HG02798 (cell line): ENCODE results near the gene GNAQ.

Experiments used
- ATAC-seq: cut with Tn5 transposase; IDR thresholded peaks from one replicate; pipeline ENCODE4 v1.9.1; 2021; ENCODE audit warnings: mild to moderate bottlenecking; ENCODE audit not compliant: unreplicated experiment, poor library complexity

The GNAQ gene

GRCh38 chr9:77915744-77916143, 115.9 kb downstream of the GNAQ start:
- no peak for ATAC-seq

- ATAC-seq = no peak
Measured at GRCh38 chr9:77912895-77913693, 118.5 kb downstream of the GNAQ start.

DNA sequence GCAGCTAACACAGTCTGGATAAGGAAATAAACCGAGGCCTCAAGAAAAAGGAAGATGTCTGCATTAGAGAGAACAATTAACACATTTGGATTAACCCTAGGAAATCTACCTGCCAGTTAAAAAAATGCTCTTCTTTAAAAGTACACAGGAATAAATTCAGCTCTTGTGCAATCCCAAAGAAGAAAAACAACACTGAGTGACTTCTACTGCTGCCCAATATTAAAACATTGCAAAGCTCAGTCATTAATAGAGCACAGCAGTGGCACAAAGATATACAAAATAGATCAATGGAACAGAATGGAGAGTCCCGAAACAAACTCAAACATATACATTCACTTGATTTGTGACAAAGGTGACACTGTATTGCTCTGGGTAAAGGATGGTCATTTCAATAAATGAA, 119.7 kb downstream of the GNAQ start:
- no peak for ATAC-seq

- no peak for ATAC-seq
Measured at GRCh38 chr9:77910194-77910621, 121.4 kb downstream of the GNAQ start.

- no peak for ATAC-seq
Measured at GRCh38 chr9:77909306-77909705, 122.3 kb downstream of the GNAQ start.

GRCh38 chr9:77908293-77908692, 123.3 kb downstream of the GNAQ start:
- ATAC-seq = no peak

DNA sequence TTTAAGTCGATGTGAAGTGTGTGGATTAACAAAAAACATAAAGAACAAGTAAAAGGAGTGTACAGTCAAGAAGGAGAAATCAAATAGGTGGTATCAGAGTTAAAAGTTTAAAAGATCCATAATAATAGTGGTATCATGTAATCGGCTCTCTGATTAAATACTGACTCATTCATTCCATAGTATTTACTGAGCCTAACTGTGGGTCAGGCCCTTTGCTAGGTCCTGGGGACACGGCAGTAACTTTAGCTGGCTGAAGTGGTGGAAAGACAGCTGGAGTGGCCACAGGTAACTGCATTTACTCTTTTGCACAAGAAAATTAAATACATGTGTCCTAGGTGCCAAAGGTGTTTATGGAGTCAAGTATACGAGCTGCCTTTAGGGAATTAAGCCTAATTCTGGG, 124.0 kb downstream of the GNAQ start:
- no peak for ATAC-seq

GRCh38 chr9:77906991-77907390, 124.6 kb downstream of the GNAQ start:
- ATAC-seq = no peak

- no peak for ATAC-seq
Measured at GRCh38 chr9:77903666-77904285, 127.8 kb downstream of the GNAQ start.

- ATAC-seq = no peak
Measured at GRCh38 chr9:77901771-77902170, 129.8 kb downstream of the GNAQ start.

- ATAC-seq = no peak
Measured at GRCh38 chr9:77901018-77901417, 130.6 kb downstream of the GNAQ start.

GRCh38 chr9:77899679-77900354, 131.8 kb downstream of the GNAQ start:
- ATAC-seq = no peak

DNA sequence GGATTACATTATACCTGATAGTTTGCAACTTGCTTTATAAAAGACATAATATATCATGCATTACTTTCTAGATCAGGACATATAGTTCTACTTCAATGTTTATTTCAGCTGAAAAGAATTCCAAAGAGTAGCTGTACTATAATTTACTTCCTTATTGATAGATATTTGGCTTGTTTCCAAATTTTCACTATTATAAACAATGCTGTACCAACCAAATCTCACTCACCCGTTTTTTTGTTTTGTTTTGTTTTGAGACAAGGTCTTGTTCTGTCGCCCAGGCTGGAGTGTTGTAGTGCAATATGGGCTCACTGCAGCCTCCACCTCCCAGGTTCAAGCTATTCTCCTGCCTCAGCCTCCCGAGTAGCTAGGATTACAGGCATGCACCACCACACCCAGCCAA, 132.7 kb downstream of the GNAQ start:
- ATAC-seq = no peak

GRCh38 chr9:77896938-77897667, 134.5 kb downstream of the GNAQ start:
- ATAC-seq = no peak

- no peak for ATAC-seq
Measured at GRCh38 chr9:77896269-77896937, 135.2 kb downstream of the GNAQ start.

GRCh38 chr9:77893706-77894105, 137.9 kb downstream of the GNAQ start:
- no peak for ATAC-seq

- no peak for ATAC-seq
Measured at GRCh38 chr9:77892955-77893514, 138.6 kb downstream of the GNAQ start.

DNA sequence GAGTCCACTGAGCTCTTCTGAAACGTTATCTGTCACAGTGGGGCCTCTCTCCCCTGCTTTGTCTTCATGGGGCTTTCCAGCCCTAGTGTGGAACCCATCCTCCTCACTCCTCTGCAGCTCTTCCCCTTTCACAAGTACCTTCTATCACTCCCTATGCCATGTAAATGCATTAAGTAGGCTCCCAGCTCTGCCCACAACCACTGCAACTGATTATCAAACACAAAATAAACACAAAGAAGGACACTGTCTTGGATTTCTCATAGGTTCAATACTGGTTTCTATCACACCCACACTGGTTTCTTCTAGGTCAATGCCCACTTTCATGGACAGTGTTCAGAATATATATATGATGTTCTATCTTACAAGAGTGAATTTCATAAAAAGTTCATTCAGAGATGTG, 139.4 kb downstream of the GNAQ start:
- ATAC-seq = peak; percentile 91

- no peak for ATAC-seq
Measured at GRCh38 chr9:77891128-77891800, 140.3 kb downstream of the GNAQ start.
